CD4-positive, alpha-beta T cell (primary cell): Measurements from ENCODE around the gene PKIG. TPM values are rescaled to one million over a fixed set of nuclear protein-coding genes. Genes with fewer than 3 reads are reported as not detected.
A peak's percentile ranks its signal among the peaks of the same experiment; 100 is the strongest.

Experiments
- ATAC-seq: fragments of 200-7000 bp; cut with Tn5 transposase; one replicate; pipeline ENCODE4 v1.10.0; 2022; ENCODE audit warnings: mild to moderate bottlenecking; ENCODE audit not compliant: poor library complexity
- CTCF ChIA-PET: fragments of 350-600 bp; sonication (Branson Sonifier 250); formaldehyde crosslinking; loops from one replicate; lab custom pipeline; 2021; ENCODE audit warnings: antibody characterized with exemption, inconsistent platforms; lab: Charles Lee
- POLR2A ChIA-PET: fragments of 350-600 bp; sonication (Branson Sonifier 250); formaldehyde crosslinking; loops from one replicate; lab custom pipeline; 2021; ENCODE audit warnings: antibody characterized with exemption, inconsistent platforms; lab: Charles Lee
- DNase-seq, 14 experiments: peaks; one replicate each; pipeline ENCODE4 v3.0.0-alpha.2; 2013 to 2020; ENCODE audit warnings: mixed read lengths in 2 of 14
- H3K27ac ChIP-seq, 2 donors: one replicate each; pipeline versions ENCODE4 v1.5.1 to v1.7.0; 2013; ENCODE audit warnings: low read length in 2 of 2, low read depth in 1 of 2, mild to moderate bottlenecking in 1 of 2
- H3K27me3 ChIP-seq, 2 experiments: 1 replicate in 1 of 2; 2 replicates in 1 of 2; pipeline versions ENCODE4 v1.6.1 to v1.7.0; 2013; ENCODE audit warnings: low read length in 2 of 2, control low read depth in 1 of 2, mild to moderate bottlenecking in 1 of 2, moderate library complexity in 1 of 2; ENCODE audit not compliant: insufficient read depth in 2 of 2, control insufficient read depth in 1 of 2
- H3K36me3 ChIP-seq: one replicate; pipeline ENCODE4 v1.6.1; 2013; ENCODE audit warnings: low read length, control low read depth; ENCODE audit not compliant: insufficient read depth
- H3K4me1 ChIP-seq: one replicate; pipeline ENCODE4 v1.6.1; 2013; ENCODE audit warnings: low read length, control low read depth; ENCODE audit not compliant: insufficient read depth
- H3K4me3 ChIP-seq: one replicate; pipeline ENCODE4 v1.5.1; 2013; ENCODE audit warnings: mild to moderate bottlenecking, low read length, moderate library complexity
- H3K9me3 ChIP-seq, 2 experiments: 1 replicate in 1 of 2; 2 replicates in 1 of 2; pipeline versions ENCODE4 v1.6.1 to v1.7.0; 2013; ENCODE audit warnings: low read length in 2 of 2, mild to moderate bottlenecking in 2 of 2, control low read depth in 1 of 2, moderate library complexity in 1 of 2; ENCODE audit not compliant: control insufficient read depth in 1 of 2, insufficient read depth in 1 of 2
- H3K27ac Mint-ChIP-seq: one replicate; pipeline ENCODE4 v1.8.0; 2020; ENCODE audit warnings: mixed read lengths
- H3K27me3 Mint-ChIP-seq: one replicate; pipeline ENCODE4 v1.8.0; 2021; ENCODE audit warnings: mixed read lengths
- H3K36me3 Mint-ChIP-seq: one replicate; pipeline ENCODE4 v1.8.0; 2021; ENCODE audit warnings: low read depth, mixed read lengths
- H3K4me1 Mint-ChIP-seq: one replicate; pipeline ENCODE4 v1.8.0; 2021; ENCODE audit warnings: low read depth, mixed read lengths
- H3K4me3 Mint-ChIP-seq: one replicate; pipeline ENCODE4 v1.8.0; 2020; ENCODE audit warnings: mild to moderate bottlenecking, mixed read lengths
- H3K9me3 Mint-ChIP-seq: one replicate; pipeline ENCODE4 v1.8.0; 2020; ENCODE audit warnings: mixed read lengths
- intact Hi-C, 2 experiments: fragments of 100-400 bp; cut with DNase I in 1 of 2; cut with micrococcal nuclease in 1 of 2; formaldehyde crosslinking; loops; one replicate each; pipeline versions ENCODE4 v1.15.1 to v1.9.0; 2023 to 2025; cut with DNase I, micrococcal nuclease
- total RNA-seq, 174 experiments: library from RNA in 2 of 174; stranded (reverse) in 2 of 174; gene quantifications; one replicate each; pipeline ENCODE4 v1.2.3 and lab custom pipeline; 2021 to 2026
- TF ChIP-seq, protein P1 (sequence below): fragments of 200-600 bp; IDR thresholded peaks from one replicate; pipeline ENCODE4 v1.8.0; 2022; ENCODE audit warnings: antibody characterized with exemption, mild to moderate bottlenecking

Gene PKIG
- total RNA-seq, 2 experiments from 2014 or later: 1.7 to 2.4 TPM

DNA sequence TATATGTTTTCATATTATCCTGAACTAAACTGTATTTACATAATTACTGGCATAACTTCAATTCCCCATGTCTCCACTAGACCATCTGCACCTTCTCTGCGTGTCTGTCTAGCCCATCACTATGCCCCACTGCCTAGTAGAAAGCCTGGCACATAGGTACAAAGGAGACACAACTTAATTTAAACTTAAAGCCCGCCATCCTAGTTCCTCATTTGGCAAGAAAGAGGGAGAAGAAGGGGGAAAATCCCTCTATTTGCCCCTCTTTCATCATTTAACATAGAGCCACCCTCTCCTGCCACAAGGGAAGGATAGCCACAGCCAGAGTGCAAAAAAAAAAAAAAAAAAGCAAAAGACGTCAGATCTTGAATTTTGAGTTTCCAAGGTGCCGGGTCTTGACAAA is 1.8 kb downstream of the PKIG start:
- DNase-seq (no peak), ATAC-seq (no peak)
- no peaks in the 10 kb centered on the region for H3K4me1 ChIP-seq
- no peak overlapping the region for H3K4me3 Mint-ChIP-seq
- no peak overlapping the region for H3K4me3 ChIP-seq
- H3K27ac Mint-ChIP-seq: no peak overlapping the region
- POLR2A ChIA-PET: no interaction called here
- no peaks in the 10 kb centered on the region for H3K36me3 Mint-ChIP-seq
- intact Hi-C loops: no loop called here
- H3K36me3 ChIP-seq: no peaks in the 10 kb centered on the region
- no peaks in the 10 kb centered on the region for H3K9me3 ChIP-seq
- H3K27ac ChIP-seq: no peak overlapping the region
- H3K27me3 Mint-ChIP-seq: no peaks in the 10 kb centered on the region
- CTCF ChIA-PET: no interaction called here
- no peaks in the 10 kb centered on the region for H3K9me3 Mint-ChIP-seq
- H3K27me3 ChIP-seq: peaks cover 0 to 2% of the 10 kb centered on the region in 2 experiments
- TF ChIP-seq, protein P1, sequence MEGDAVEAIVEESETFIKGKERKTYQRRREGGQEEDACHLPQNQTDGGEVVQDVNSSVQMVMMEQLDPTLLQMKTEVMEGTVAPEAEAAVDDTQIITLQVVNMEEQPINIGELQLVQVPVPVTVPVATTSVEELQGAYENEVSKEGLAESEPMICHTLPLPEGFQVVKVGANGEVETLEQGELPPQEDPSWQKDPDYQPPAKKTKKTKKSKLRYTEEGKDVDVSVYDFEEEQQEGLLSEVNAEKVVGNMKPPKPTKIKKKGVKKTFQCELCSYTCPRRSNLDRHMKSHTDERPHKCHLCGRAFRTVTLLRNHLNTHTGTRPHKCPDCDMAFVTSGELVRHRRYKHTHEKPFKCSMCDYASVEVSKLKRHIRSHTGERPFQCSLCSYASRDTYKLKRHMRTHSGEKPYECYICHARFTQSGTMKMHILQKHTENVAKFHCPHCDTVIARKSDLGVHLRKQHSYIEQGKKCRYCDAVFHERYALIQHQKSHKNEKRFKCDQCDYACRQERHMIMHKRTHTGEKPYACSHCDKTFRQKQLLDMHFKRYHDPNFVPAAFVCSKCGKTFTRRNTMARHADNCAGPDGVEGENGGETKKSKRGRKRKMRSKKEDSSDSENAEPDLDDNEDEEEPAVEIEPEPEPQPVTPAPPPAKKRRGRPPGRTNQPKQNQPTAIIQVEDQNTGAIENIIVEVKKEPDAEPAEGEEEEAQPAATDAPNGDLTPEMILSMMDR: no peak
- no peaks in the 10 kb centered on the region for H3K4me1 Mint-ChIP-seq

DNA sequence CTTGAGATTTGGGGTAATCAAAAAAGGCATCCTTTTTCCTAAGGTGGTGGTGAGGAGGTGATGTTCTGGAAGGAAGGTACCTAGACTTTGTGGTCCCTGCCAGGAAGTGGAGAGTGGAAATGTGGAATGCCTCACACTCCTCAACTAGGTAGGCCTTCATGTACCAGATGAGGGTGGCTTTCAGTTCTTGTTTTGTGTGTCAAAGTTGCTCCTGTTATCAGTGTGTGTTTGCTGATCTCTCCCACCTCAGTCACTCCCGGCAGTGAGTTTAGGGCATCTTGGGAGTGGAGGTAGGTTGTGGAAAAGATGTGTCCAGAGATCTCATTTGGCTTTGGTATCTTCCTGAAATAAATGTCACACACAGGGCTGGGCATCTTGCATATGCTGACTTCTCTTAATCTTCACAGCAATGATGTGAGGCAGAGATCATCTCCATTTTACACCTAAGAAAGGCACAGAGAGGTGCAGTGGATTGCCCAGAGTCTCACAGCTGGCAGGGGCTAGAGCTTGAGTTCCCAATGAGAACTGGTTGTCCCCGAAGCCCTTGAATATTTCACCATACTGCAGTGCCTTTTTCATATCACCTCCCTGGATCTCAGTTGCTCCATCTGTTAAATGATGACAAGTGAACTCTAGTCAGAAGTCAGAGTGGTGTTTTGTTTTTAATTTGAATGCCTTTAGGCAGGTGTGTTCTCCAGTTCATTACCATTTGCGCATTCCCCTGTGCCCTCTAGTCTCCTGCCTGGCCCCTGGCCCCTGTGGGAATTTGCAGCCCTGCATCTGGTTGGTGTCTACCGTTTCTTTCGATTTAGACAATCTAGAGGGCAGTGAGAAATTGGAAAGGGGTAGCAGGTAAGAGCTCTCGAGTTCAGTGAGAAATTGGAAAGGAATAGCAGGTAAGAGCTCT is 2.9 kb downstream of the PKIG start:
- H3K36me3 ChIP-seq: no peaks in the 10 kb centered on the region
- DNase-seq (no peak), ATAC-seq (no peak)
- POLR2A ChIA-PET: no interaction called here
- CTCF ChIA-PET: no interaction called here
- Mint-ChIP-seq H3K9me3 (no peaks in the 10 kb centered on the region), H3K4me3 (no peak overlapping the region), H3K36me3 (no peaks in the 10 kb centered on the region), H3K27me3 (no peaks in the 10 kb centered on the region), H3K4me1 (no peaks in the 10 kb centered on the region), H3K27ac (no peak overlapping the region)
- H3K27ac ChIP-seq: no peak overlapping the region
- TF ChIP-seq, protein P1: no peak
- H3K9me3 ChIP-seq: no peaks in the 10 kb centered on the region
- peaks cover 0 to 2% of the 10 kb centered on the region in 2 experiments for H3K27me3 ChIP-seq
- no peaks in the 10 kb centered on the region for H3K4me1 ChIP-seq
- intact Hi-C loops: no loop called here
- H3K4me3 ChIP-seq: no peak overlapping the region

DNA sequence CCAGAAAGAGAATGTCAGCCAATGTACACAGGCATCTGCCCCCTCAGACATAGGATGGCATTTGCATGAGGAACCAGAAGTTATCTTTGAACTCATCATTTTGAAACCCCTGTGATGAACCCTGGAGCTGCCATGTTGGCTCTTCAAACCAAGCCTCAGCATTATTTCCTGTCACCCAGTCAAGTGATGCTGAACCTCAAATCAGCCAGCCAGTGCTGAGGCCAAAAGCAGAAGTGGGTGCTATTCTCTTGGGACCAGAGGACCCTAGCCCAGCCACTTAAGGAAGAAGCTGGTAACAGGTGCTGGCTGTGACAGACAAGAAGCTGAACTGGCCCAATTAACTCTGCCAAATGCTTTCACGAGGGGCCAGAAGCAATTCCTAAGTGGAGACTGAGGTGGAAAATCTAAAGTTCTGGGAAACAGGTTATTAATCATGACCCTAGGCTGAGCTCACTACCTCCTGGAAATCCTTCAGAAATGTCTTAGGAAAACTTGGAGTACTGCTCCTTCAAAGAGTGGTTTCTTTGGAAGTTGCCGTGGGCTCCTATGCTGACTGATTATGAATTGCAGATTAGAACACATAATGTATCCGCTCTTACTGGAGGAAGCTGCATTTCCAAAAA is 4.0 kb downstream of the PKIG start:
- H3K9me3 Mint-ChIP-seq: no peaks in the 10 kb centered on the region
- H3K4me3 ChIP-seq: no peak overlapping the region
- POLR2A ChIA-PET: no interaction called here
- peak in 3 of 14 experiments; percentile 22 to 31 (median 26) for DNase-seq
- ATAC-seq: no peak
- H3K27ac ChIP-seq: no peak overlapping the region
- H3K4me1 Mint-ChIP-seq: no peaks in the 10 kb centered on the region
- no peaks in the 10 kb centered on the region for H3K27me3 Mint-ChIP-seq
- no peak overlapping the region for H3K27ac Mint-ChIP-seq
- H3K4me3 Mint-ChIP-seq: no peak overlapping the region
- CTCF ChIA-PET: no interaction called here
- H3K27me3 ChIP-seq: peaks cover 0 to 2% of the 10 kb centered on the region in 2 experiments
- TF ChIP-seq, protein P1: no peak
- H3K36me3 ChIP-seq: no peaks in the 10 kb centered on the region
- no peaks in the 10 kb centered on the region for H3K4me1 ChIP-seq
- intact Hi-C loops: no loop called here
- no peaks in the 10 kb centered on the region for H3K36me3 Mint-ChIP-seq
- H3K9me3 ChIP-seq: no peaks in the 10 kb centered on the region
